ENCODE data around the gene SNRNP25.
"Not testable (repeated sequence)": the region's sequence is repeated elsewhere in the genome, so short reads cannot be mapped to it uniquely, and the experiment has no call there.

Gene SNRNP25

DNA sequence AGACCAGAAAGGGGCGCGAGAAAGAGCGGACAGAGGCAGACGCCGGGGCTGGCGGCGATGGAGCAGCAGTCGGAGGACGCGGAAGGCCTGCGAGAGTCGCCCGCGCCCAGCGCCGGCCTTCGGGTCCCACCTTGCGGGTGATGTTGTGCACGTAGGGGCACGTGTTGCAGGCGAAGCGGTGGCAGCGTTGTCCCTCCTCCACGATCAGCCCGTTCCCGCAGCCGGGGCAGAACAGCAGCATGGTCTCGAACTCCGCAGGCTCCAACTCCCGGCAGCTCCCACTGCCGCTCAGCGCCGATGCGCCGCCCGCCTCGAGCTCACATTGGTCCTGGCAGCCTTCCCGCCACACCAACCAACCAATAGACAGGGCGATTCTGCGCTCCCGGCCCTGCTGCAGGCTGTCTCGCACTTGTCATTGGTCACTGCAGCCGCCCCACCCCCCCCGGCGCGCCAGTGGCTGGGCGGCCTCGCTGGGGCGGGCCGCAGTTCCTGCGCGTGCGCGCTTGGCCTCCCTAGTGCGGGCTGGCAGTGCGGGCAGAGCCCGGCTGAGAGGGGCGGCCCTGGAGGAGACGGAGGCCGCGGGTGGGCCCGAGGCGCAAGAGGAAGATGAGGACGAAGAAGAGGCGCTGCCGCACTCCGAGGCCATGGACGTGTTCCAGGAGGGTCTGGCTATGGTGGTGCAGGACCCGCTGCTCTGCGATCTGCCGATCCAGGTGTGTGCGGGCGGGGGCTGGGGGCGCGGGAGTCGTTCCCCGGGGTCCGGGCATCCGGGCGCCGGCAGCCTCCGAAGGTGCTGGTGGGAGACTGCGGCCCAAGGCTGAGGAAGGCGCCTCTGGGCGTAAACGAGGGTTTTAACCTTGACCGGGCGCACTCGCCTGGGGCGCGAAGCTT lies at the start of gene SNRNP25, which contains the start of gene POLR3K:
TSS of gene SNRNP25 (plus strand) at position 483 of the 891 bp plus-strand sequence. CDS start at position 672, 189 bp downstream.
TSS of gene POLR3K (minus strand) at position 263 of the 891 bp plus-strand sequence. CDS start at position 241, 22 bp downstream.
- TF ChIP-seq CTCF (IDR thresholded peaks at IDR 0.05) = no peak
- TF ChIP-seq ZFX (IDR thresholded peaks at IDR 0.05; ENCODE audit: borderline replicate concordance) = no peak

DNA sequence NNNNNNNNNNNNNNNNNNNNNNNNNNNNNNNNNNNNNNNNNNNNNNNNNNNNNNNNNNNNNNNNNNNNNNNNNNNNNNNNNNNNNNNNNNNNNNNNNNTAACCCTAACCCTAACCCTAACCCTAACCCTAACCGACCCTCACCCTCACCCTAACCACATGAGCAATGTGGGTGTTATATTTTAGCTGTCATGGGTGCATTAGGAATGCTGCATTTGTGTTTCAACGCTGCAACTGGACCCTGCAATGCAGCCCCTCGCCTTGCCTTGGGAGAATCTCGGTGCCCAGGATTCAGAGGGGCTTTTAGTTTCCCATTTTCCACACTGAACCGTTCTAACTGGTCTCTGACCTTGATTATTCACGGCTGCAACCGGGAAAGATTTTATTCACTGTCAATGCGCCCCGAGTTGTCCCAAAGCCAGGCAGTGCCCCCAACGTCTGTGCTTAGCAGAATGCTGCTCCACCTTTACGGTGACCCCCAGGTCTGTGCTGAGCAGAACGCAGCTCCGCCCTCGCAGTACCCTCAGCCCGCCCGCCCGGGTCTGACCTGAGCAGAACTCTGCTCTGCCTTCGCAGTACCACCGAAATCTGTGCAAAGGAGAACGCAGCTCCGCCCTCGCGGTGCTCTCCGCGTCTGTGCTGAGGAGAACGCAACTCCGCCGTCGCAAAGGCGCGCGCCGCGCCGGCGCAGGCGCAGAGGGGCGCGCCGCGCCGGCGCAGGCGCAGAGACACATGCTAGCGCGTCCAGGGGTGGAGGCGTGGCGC lies 43.5 kb upstream of the SNRNP25 start:
- peak overlapping the region; percentile 75 for H3K27ac ChIP-seq
- TF ChIP-seq CTCF (IDR thresholded peaks at IDR 0.05) (no peak), ZFX (IDR thresholded peaks at IDR 0.05; ENCODE audit: borderline replicate concordance) (no peak)

More for the DNA sequence above, at the start of gene SNRNP25, which contains the start of gene POLR3K:
- peak within 1 kb of the TSS; percentile 94 for H3K27ac ChIP-seq

DNA sequence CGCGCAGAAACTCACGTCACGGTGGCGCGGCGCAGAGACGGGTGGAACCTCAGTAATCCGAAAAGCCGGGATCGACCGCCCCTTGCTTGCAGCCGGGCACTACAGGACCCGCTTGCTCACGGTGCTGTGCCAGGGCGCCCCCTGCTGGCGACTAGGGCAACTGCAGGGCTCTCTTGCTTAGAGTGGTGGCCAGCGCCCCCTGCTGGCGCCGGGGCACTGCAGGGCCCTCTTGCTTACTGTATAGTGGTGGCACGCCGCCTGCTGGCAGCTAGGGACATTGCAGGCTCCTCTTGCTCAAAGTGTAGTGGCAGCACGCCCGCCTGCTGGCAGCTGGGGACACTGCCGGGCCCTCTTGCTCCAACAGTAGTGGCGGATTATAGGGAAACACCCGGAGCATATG lies 42.9 kb upstream of the SNRNP25 start:
- H3K27ac ChIP-seq = not testable (repeated sequence)
- TF ChIP-seq CTCF (IDR thresholded peaks at IDR 0.05) = peak; percentile 72

DNA sequence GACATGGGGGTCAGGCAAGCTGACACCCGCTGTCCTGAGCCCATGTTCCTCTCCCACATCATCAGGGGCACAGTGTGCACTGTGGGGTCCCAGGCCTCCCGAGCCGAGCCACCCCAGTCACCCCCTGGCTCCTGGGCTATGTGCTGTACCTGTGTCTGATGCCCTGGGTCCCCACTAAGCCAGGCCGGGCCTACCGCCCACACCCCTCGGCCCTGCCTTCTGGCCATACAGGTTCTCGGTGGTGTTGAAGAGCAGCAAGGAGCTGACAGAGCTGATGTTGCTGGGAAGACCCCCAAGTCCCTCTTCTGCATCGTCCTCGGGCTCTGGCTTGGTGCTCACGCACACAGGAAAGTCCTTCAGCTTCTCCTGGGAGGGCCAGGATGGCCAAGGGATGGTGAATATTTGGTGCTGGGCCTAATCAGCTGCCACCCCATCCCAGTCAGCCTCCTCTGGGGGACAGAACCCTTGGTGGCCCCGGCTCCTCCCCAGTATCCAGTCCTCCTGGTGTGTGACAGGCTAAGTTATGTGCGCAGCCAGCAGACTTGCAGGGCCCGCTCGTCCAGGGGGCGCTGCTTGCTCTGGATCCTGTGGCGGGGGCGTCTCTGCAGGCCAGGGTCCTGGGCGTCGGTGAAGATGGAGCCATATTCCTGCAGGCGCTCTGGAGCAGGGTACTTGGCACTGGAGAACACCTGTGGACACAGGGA lies 36.4 kb upstream of the SNRNP25 start:
- not testable (repeated sequence) for H3K27ac ChIP-seq

GRCh38 chr16:20886-21285 lies 32.7 kb upstream of the SNRNP25 start:
- H3K27ac ChIP-seq = not testable (repeated sequence)

GRCh38 chr16:24151-24550 lies 29.5 kb upstream of the SNRNP25 start:
- H3K27ac ChIP-seq = not testable (repeated sequence)

DNA sequence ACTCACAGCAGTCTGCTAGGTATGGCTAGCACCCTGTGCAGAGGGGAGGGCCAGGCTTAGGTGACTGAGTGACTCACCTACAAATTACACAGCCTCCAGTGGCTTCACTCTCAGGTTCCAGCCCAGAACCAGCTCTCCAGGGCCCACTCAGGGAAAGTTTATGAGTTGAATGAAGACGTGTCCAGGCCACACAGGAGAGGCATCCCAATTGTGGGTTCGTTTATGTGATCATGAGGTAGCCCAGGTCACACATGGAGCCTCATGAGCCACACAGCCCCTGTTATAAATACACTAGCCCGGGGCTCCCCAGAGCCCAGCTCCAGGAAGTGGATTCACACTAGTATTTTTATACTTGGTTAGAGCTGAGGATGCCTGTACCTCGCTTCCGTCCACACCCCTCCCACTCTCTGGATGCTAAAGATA lies 27.7 kb upstream of the SNRNP25 start:
- H3K27ac ChIP-seq = not testable (repeated sequence)

GRCh38 chr16:30627-31026 lies 23.0 kb upstream of the SNRNP25 start:
- H3K27ac ChIP-seq = not testable (repeated sequence)

GRCh38 chr16:33154-33876 lies 20.3 kb upstream of the SNRNP25 start:
- not testable (repeated sequence) for H3K27ac ChIP-seq

Data from 22Rv1 (cell line).